H1 (cell line): ENCODE results near the gene SLC2A8. TPM values are rescaled to one million over a fixed set of nuclear protein-coding genes. Genes with fewer than 3 reads are reported as not detected.
A peak's percentile ranks its signal among the peaks of the same experiment; 100 is the strongest.

Source experiments
- ASH2L ChIP-seq: fragments of 200-600, 300-600 bp; sonication (generic); IDR thresholded peaks from one replicate; pipeline ENCODE4 v1.7.1; 2017; ENCODE audit warnings: low read length
- EZH2 ChIP-seq: fragments of 200-600 bp; sonication (generic); IDR thresholded peaks from 2 replicates; pipeline ENCODE4 v1.7.1; 2012; ENCODE audit warnings: low read depth, mild to moderate bottlenecking, moderate library complexity, low read length, inconsistent platforms; ENCODE audit not compliant: severe bottlenecking
- NANOG ChIP-seq: IDR thresholded peaks from 2 replicates; pipeline ENCODE4 v1.6.1; 2011; ENCODE audit warnings: low read length, low read depth, mild to moderate bottlenecking, inconsistent platforms; ENCODE audit not compliant: insufficient read depth, poor library complexity, severe bottlenecking
- POLR2A ChIP-seq, 2 experiments: IDR thresholded peaks; 1 replicate in 1 of 2; 2 replicates in 1 of 2; pipeline ENCODE4 v1.6.1; 2011; ENCODE audit warnings: low read depth in 2 of 2, low read length in 2 of 2, mild to moderate bottlenecking in 2 of 2; ENCODE audit errors: control extremely low read depth in 1 of 2
- TEAD4 ChIP-seq: IDR thresholded peaks from 2 replicates; pipeline ENCODE4 v1.6.1; 2012; ENCODE audit warnings: low read depth, low read length, inconsistent platforms, mixed read lengths
- polyA plus RNA-seq, 7 experiments: library from polyadenylated mRNA; depleted of rRNA in 3 of 7; stranded (reverse) in 5 of 7; unstranded in 2 of 7; fragments of >200 nt in 5 of 7; fragments of 200-250 nt in 2 of 7; gene quantifications; 1 replicate in 5 of 7; 2 replicates in 1 of 7; 4 replicates in 1 of 7; pipeline versions ENCODE4 v1.2.1 to v1.2.3, GENCODE V29; 2011 to 2013; ENCODE audit warnings: missing spikeins in 2 of 7, mixed read lengths in 2 of 7
- total RNA-seq: library from RNA; stranded (reverse); fragmentation: NEBNext Ultra II Directional; extraction: Animal tissue kit (Norgen Biotek cat#: 25700); gene quantifications from 2 replicates; pipeline ENCODE4 v1.2.1, GENCODE V29; 2021
- TF ChIP-seq, protein P1 (sequence below): fragments of 300-600 bp; sonication (generic); IDR thresholded peaks from 2 replicates; pipeline ENCODE4 v1.7.1; 2012; ENCODE audit warnings: low read length, moderate library complexity, mild to moderate bottlenecking, inconsistent platforms; ENCODE audit not compliant: insufficient replicate concordance

The SLC2A8 gene
- total and polyA plus RNA-seq, 2 of the 8 experiments (the other 6 are each of a cell fraction or from before 2014, with no cell fraction given) = 24.6 to 36.4 TPM

DNA sequence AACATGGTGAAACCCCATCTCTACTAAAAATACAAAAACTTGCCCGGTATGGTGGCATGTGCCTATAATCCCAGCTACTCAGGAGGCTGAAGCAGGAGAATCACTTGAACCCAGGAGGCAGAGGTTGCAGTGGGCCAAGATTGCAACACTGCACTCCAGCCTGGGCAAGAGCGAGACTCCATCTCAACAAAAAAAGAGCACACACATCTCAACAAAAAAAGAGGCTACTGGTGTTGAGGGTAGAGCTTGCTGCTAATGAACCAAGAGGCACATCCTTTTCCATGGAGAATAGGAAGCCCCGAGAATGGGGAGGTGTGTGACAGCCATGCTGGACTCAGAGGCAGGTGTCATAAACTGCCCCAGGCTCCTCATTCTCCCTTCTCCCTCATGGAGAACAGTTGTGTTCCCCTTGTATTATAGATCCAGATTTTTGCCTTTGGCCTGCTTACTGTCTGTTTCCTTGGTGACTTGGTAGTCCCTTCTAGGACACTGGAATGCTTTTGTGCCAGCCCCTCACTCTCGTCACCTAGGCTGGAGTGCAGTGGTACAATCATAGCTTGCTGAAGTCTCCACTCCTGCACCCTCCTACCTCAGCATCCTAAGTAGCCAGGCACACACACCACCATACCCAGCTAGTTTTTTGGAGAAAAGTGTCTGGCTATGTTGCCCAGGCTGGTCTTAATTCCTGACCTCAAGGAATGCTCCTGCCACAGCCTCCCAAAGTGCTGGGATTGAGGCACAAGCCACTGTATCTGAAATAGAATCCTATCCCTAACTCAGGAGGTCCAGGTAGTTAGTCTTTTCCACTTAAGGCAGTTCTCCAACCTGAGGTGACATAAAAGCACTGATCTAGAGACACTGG is 49.1 kb downstream of the SLC2A8 start (continued):
- TF ChIP-seq, protein P1, sequence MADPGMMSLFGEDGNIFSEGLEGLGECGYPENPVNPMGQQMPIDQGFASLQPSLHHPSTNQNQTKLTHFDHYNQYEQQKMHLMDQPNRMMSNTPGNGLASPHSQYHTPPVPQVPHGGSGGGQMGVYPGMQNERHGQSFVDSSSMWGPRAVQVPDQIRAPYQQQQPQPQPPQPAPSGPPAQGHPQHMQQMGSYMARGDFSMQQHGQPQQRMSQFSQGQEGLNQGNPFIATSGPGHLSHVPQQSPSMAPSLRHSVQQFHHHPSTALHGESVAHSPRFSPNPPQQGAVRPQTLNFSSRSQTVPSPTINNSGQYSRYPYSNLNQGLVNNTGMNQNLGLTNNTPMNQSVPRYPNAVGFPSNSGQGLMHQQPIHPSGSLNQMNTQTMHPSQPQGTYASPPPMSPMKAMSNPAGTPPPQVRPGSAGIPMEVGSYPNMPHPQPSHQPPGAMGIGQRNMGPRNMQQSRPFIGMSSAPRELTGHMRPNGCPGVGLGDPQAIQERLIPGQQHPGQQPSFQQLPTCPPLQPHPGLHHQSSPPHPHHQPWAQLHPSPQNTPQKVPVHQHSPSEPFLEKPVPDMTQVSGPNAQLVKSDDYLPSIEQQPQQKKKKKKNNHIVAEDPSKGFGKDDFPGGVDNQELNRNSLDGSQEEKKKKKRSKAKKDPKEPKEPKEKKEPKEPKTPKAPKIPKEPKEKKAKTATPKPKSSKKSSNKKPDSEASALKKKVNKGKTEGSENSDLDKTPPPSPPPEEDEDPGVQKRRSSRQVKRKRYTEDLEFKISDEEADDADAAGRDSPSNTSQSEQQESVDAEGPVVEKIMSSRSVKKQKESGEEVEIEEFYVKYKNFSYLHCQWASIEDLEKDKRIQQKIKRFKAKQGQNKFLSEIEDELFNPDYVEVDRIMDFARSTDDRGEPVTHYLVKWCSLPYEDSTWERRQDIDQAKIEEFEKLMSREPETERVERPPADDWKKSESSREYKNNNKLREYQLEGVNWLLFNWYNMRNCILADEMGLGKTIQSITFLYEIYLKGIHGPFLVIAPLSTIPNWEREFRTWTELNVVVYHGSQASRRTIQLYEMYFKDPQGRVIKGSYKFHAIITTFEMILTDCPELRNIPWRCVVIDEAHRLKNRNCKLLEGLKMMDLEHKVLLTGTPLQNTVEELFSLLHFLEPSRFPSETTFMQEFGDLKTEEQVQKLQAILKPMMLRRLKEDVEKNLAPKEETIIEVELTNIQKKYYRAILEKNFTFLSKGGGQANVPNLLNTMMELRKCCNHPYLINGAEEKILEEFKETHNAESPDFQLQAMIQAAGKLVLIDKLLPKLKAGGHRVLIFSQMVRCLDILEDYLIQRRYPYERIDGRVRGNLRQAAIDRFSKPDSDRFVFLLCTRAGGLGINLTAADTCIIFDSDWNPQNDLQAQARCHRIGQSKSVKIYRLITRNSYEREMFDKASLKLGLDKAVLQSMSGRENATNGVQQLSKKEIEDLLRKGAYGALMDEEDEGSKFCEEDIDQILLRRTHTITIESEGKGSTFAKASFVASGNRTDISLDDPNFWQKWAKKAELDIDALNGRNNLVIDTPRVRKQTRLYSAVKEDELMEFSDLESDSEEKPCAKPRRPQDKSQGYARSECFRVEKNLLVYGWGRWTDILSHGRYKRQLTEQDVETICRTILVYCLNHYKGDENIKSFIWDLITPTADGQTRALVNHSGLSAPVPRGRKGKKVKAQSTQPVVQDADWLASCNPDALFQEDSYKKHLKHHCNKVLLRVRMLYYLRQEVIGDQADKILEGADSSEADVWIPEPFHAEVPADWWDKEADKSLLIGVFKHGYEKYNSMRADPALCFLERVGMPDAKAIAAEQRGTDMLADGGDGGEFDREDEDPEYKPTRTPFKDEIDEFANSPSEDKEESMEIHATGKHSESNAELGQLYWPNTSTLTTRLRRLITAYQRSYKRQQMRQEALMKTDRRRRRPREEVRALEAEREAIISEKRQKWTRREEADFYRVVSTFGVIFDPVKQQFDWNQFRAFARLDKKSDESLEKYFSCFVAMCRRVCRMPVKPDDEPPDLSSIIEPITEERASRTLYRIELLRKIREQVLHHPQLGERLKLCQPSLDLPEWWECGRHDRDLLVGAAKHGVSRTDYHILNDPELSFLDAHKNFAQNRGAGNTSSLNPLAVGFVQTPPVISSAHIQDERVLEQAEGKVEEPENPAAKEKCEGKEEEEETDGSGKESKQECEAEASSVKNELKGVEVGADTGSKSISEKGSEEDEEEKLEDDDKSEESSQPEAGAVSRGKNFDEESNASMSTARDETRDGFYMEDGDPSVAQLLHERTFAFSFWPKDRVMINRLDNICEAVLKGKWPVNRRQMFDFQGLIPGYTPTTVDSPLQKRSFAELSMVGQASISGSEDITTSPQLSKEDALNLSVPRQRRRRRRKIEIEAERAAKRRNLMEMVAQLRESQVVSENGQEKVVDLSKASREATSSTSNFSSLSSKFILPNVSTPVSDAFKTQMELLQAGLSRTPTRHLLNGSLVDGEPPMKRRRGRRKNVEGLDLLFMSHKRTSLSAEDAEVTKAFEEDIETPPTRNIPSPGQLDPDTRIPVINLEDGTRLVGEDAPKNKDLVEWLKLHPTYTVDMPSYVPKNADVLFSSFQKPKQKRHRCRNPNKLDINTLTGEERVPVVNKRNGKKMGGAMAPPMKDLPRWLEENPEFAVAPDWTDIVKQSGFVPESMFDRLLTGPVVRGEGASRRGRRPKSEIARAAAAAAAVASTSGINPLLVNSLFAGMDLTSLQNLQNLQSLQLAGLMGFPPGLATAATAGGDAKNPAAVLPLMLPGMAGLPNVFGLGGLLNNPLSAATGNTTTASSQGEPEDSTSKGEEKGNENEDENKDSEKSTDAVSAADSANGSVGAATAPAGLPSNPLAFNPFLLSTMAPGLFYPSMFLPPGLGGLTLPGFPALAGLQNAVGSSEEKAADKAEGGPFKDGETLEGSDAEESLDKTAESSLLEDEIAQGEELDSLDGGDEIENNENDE = peak; percentile 58
- TF ChIP-seq TEAD4 (peak; percentile 8; the same call in 1 of the 2 replicates), POLR2A (IDR thresholded peaks at IDR 0.05; ENCODE audit: control extremely low read depth in 1 of 2, low read depth in 2 of 2, low read length in 2 of 2) (peak; percentile 18 to 75), ASH2L (no peak), EZH2 (no peak), NANOG (no peak)
